HG02588 (cell line): ENCODE data around the gene NKD1.
"Not testable (repeated sequence)": the region's sequence is repeated elsewhere in the genome, so short reads cannot be mapped to it uniquely, and the experiment has no call there.

Source experiments
- ATAC-seq: cut with Tn5 transposase; IDR thresholded peaks from one replicate; pipeline ENCODE4 v1.9.1; 2021; ENCODE audit warnings: mild to moderate bottlenecking, moderate library complexity; ENCODE audit not compliant: unreplicated experiment

Gene NKD1

DNA sequence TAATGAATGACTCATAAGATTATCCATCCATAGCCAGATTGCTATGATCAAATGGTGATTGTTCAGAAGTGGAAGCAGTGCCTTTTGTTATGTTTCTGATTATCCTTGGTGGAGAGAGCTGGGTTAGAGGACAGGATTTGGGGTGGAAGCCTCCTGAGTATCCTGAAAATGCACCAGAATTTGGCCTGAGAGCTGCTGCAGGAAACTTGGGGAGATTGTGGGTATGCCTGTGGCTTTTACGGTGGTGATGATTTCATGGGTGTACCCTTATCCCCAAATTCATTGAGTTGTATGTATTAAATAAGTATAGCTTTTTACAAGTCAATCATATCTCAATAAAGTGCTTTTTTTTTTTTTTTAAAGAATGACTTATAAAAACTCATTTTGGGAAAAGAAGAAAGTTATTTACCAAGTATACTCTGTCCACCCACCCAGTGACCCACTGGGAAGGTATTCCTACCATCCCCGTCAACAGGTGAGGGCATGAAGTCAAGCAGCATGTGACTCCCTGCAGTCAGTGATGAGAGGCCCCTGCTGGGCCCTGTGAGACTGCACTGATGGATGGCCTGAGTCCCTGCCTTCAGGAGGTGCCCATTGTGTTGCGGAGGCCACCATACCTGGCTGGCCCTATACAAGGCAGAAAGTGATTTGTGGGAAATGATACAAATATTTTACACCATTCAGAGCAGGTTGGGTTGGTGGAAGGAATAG is 28.4 kb downstream of the NKD1 start:
- ATAC-seq: no peak

DNA sequence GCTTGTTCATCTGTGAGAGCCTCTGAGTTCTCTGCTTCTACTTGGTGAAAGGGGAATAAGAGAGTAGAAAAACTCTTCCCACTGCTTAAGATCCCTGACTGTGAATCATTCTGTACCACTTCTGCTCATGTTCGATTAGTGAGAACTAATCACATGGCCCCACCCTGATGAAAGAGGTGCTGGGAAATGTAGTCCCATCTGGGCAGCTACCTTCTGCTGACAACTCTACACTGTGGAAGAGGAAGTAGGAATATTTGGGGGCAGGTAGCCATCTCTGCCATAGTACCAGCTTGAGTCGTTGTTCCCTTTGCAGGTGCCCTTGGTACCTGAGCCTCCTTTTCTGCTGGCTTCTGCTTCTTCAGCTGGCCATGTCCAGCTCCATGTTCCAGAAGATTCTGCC is 29.9 kb downstream of the NKD1 start:
- ATAC-seq: no peak

DNA sequence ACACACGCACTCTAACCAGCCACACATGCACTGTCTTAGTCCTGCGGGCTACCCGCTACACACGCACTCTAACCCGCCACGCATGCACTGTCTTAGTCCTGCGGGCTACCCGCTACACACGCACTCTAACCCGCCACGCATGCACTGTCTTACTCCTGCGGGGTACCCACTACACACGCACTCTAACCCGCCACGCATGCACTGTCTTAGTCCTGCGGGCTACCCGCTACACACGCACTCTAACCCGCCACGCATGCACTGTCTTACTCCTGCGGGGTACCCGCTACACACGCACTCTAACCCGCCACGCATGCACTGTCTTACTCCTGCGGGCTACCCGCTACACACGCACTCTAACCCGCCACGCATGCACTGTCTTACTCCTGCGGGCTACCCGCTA is 31.2 kb downstream of the NKD1 start:
- not testable (repeated sequence) for ATAC-seq

DNA sequence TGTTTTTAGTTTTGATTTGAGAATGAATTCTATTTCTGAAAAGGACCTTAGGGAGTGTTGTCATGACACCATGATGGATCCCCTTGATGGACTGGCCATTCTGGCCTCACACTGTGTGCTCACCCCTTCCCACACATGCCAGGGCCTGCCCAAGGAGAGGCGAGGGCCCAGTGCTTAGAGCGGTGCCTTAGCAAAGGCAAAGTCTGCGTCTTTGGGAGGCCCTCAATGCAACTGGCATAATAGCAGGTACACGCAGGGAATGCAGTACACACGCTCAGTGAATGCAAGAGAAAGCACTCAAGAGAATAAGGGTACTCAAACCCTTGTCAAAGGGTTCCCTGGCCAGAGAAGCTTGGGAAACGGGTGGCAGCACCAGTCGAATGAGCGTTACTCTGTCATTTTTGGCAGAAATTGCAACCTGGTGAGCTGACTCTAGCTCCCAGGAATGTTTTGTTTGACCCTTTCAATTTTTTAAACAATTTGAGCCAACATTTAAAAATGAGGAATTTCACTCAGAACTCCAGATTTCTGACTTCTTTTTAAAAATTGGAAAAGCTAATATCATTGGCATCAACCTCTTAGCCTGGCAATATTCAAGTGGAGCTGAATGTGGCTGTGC is 32.1 kb downstream of the NKD1 start:
- no peak for ATAC-seq

DNA sequence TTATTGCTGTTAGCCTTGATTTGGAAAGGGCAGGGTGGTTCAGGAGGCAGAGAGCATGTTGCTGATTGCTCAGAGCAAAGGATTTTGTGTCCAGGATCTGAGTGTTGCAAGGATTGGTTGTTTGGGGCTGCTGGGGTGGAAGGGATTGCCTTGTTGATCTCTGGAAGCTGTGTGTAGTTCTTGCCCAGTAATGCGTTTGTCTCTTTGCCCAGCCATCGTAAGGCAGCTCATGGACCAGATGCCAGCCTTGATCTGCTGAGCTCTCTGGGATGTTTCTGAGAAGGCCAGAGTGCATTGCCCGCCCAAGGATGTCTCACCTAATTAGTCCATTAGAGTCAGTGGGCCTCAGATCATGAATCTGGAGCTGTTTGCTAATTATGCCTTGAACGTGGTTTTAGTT is 33.6 kb downstream of the NKD1 start:
- no peak for ATAC-seq

DNA sequence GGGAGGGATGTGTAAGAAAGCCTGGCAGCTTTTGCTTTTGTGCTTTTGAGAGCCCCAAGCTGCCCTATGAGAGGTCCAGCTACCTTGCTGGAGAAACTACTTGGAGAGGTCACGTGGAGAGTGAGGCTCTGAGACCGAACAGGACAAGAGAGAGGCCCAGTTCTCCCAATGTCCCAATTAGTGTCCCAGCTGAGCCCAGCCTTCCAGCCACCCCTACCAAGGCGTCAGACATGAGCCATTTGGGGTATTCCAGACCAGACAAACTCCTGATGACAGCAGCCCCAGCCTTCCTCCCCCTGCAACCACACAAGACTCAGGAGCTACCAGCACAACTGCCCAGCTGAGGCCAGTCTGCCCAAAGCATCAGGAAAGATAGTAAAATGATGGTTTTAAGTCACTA is 35.0 kb downstream of the NKD1 start:
- no peak for ATAC-seq

DNA sequence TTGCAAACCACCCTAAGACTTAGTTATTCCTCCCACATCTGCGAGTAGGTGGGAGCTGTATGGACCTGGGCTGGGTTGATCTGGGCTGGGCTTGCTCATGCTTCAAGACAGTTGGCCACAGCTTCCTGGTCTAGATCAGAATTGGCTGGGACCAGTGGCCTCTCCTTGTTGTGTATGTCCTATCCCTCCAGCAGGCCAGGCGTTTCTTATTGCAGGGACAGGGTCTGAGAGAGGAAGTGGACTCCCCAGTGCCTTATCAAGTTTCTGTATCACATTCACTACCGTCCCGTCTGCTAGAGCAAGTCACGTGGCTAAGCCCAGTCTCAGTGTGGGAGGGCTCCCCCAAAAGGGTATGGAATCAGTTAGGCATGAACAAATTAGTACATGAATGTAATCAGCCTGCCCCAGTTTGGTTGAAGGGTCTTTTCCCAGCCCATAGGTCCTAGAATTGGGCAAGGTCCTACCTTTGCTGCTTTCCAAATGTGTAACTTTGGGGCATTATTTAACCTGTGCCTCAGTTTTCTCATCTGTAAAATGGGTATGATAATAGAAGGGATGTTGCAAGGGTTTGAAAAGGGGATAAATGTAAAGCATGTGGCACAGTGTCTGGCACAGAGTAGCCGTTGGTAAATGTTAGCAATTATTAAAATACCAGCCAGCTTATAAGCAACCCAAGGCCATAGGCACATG is 36.0 kb downstream of the NKD1 start:
- ATAC-seq: no peak

DNA sequence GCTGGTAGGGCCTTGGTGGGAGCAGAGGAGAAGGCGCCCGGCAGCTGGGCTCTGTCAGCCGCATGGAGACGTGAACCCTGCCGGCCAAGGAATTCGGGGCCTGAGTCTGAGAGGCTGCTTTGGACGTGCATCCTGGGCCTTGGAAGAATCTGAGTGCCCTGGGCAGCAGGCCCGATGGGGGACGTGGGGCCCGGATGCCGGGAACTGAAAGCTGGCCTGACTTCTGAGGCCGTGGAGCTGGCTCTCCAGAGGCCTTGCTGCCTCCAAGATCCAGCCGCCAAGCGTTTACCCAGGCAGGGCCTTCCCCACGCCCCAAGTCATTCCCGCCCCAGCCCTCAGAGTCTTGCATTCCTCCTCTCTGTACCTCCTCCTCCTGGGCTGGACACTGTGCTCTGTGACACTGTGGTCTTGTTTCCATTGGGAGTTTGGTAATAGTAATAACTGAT is 37.2 kb downstream of the NKD1 start:
- no peak for ATAC-seq

DNA sequence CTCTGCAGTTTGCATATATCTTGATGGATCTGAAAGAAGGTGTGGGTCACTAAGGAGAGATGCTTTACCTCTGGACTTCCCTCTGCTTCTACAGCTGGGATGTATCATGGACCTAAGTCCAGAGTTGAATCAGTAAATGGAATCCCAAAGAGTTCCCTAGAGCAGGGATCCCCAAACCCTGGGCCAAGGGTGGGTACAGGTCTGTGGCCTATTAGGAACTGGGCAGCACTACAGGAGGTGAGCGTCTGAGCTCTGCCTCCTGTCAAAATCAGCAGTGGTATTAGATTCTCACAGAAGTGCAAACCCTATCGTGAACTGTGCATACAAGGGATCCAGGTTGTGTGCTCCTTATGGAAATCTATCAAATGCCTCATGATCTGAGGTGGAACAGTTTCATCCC is 39.3 kb downstream of the NKD1 start:
- ATAC-seq: no peak

DNA sequence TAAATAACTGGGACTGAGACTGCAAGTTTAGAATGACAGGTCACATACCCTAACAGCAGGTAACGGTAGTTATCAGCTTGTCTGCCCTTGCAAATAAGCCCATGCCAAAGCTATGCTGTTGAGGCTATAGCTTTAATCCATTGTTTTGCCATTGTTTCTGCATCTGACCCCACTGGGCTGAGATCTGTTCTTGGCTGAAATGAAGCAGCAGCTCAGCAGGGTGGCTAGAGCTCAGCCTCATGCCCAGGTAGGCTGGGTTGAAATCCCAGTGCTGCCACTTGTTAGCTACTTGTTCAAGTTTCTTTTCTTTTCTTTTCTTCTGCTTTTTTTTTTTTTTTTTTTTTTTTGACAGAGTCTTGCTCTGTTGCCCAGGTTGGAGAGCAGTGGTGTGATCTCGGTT is 40.1 kb downstream of the NKD1 start:
- no peak for ATAC-seq

DNA sequence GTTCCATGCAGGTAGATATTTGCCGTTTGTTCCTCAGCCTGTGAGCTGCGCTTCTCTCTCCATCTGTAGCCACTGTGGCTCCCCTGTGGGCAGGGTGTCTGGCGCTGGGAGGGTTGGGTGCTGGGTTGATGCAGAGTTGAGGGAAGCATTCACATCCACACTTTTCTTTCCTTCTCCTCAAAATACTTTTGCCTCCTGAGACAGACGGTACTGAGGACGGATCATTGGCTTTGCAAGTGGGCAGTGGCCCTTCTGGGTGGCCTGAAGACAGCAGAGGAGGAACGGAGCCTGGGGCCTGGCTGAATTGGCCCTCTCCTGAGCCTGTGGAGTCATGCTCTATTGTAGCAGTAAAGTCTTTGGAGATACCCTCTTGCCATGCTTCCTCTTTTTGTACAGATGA is 43.0 kb downstream of the NKD1 start:
- ATAC-seq: no peak

DNA sequence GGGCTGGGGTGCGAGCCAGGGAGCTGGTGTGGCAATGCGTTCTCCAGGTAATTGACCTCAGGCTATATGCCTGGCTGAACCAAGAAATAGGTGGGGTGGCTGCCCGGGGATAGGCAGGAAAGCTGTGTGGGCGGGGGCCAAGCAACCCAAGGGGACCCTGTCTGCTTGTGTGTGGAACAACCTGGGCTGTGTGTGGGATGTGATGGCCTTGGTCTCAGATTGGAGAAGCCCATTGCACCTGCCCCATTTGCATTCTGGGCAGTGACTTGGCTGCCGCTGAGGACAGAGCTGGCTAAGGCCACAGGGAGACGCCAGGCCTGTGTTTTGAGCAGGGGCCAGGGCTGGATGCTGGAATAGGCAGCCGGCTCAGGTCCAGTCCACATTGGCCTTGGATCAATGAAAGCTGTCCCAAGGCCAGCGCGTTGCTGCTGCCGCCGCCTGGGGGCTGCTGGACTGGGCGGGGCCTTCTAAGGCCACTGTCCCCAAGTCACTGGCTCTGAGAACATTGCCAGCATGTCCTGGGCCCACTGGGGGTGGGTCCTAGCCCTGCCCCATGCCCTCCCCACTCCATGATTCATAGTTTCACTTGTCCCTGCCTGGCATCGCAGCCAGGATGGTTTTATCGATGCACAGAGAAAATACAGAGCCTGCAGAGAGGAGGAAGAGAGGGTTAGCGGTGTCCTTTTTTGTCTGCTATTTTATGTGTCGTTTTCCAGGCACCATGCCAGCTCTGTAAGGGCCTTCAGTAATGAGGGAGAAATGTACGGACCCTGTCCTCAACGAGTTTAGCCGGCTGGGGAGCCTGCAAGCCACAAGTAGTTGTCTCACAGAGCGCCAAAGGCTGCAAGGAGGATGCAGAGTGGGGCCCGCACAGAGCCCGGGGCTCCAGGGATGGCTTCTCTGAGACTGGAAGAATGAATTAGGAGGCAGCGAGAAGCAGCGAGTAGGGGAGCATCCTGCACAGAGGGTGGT is 43.9 kb downstream of the NKD1 start:
- no peak for ATAC-seq

DNA sequence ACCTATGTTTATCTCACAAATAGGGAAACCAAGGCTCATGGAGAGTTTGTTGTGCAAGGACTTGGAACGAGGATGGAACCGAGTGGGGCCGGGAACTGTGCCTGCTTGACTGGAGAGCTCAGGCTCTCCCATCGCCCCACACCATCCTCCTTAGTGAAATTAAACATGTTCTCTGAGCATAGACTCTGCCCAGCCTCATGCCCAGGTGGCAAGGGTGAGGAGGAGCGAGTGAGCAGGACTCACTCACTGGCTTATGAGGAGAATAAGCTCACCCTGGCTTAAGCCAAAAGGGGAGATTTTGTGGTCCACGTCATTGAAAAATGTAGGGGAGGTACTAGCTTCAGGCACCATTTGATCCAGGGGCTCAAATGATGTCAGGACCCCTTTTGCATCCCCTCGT is 44.8 kb downstream of the NKD1 start:
- no peak for ATAC-seq

DNA sequence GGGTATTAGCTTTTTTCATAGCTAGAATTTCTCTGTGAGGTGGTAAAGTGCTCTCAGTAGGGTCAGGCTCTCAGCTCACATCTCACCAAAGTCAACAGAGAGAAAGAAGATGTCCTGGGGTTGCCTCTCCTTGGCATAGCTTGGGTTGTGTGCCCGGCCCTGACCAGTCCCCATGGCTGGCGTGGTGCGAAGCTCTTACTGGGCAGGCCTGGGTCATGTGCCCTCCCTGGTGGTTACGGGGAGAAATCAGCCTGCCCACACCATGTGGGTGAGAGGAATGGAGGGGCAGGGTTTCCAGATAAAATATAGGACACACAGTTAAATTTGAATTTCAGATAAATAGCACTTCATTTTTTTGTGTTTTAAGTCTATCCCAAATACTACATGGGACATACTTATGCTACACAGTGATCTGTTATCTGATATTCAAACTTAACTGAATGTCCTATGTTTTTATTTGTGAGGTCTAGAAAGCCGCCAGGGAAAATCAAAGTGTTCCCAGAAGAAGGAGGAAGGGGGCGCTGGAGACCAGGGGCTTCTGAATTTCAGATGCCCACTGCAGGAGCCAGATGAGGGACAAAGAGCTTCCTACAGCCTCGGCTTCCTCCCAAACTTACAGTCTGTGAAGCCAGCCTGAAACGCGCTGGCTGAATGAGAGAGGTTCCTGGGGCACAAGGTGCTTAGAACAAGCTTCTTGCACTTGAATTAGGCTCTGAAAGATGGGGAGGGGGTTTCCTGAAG is 45.4 kb downstream of the NKD1 start:
- no peak for ATAC-seq

DNA sequence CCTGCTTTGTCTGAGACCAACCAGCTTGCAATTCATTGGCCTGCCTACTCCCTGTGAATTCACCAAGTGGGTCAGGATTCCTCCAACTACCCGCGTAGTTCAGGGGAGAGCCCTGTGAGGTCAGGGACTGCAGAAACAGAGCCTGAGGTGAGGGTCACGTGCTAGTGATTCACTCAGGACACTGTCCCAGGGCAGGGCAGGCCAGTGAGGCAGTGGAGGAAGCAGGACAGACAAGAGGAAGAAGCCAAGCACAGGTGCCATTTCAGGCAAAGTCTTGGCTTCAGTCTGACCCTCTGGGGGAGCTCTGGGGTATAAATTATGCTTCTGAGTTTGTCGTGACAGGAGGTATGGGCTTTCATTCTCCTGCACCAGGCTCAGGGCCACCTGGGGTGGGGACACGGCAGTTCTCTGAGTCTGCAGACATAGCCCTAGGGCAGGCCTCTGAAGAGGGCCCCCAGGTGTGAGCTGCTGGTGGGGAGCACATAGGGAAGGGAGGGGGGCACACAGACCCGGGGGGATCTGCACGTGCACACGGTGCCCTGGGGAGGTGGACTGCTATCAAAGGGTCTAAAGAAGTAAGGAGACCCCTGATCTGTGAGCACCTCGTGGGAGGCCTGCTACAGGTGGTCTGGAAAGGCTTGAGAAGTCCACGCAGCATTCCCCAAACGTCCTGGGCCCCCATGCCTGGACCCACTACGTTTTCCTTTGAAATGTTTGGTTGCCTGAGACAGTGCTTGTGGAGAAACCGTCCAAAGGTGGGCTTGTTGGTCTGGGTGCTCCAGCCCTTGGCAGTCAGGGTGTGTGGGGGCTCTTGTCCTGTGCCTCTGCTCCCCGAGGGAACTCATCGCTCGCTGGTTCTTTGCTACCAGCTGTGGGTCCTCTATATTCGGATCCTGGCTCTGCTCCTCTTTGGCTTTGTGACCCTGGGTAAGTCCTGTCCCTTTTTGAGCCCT is 46.4 kb downstream of the NKD1 start:
- ATAC-seq: no peak

DNA sequence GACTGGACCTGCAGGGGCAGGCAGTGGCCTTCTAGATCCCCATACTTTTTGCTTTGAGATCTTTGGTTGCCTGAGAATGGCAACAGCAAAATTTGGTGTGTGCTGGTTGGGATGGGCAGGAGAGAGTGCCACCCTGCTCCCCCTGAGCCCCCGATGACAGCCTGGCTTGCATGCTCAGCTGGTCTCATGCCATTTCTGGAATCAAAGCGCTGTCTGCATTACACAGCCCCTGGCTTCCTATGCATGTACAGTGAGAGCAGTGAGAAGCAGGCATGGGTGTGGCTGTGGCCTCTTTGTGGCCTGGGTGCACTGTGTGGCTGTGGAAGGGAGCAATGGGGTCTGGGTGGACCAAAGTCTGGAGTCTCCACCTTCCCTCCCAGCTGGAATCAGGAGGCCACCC is 47.7 kb downstream of the NKD1 start:
- ATAC-seq: no peak

DNA sequence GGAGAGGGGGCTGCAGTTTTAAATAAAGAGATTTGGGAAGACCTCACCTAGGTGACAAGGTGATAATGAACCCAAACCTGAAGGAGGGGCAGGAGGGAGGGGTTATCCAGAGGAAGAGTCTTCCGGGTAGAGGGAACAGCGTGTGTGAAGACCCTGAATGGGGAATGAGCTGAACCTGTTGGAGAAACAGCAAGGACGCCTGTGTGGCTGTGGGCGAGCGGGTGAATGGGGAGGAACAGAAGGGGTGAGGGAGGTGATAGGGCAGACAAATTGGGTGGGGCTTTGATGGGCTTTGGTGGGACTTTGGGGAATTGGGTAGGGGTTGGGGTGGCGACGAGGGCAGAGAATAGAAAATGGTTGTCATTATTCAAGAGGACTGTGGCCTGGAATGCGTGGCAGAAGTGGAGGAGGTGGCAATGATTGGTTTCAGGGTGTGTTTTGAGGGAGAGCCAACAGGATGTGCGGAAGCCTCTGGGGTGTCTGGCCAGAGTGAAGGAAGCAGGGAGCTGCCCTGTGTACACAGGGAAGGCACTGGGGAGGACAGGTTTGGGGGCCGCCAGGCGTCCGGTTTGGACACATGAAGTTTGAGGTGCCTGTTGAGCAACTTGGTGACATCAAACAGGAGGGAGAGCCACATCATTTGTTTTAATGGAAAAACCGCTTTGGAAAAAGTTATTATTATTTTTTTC is 48.7 kb downstream of the NKD1 start:
- no peak for ATAC-seq

DNA sequence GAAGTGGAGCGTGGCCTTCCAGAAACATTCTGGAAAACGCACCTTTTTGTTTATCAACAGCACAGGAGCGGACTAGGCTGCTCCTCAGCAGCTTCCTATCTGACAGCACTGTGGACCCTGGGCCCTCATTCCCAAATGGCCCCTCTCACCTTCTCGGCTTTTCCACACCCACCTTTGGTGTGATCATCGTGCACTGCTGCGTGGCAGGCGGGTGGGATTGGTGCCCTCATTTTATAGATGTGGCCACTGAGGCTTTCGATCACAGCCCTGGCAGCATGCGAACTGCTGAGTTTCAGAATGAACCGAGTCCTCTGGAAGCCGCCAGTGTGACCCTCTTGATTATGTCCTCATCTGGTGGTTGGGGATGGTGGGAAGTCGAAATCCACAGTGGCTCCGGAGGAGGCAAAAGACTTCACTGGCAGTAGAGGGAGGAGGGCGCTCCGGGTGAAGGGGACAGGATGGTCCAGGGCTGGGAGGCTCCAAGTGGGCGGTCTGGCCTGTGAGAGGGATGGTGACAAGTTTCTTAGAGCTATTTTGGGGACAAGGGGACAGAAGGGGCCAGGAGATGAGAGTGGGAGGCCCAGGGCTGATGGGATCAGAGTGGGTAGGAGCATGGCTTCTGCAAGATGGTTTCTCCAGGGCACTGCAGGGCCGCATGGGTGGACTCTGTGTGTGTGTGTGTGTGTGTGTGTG is 49.5 kb downstream of the NKD1 start:
- no peak for ATAC-seq
